GM12801 (cell line): ENCODE results near the gene ZNF841.

Experiments used
- TF ChIP-seq, protein P1 (sequence below): IDR thresholded peaks from one replicate; pipeline ENCODE4 v1.5.1; 2011; ENCODE audit warnings: control low read depth; ENCODE audit not compliant: insufficient read length; ENCODE audit errors: extremely low read depth

ZNF841 gene

DNA sequence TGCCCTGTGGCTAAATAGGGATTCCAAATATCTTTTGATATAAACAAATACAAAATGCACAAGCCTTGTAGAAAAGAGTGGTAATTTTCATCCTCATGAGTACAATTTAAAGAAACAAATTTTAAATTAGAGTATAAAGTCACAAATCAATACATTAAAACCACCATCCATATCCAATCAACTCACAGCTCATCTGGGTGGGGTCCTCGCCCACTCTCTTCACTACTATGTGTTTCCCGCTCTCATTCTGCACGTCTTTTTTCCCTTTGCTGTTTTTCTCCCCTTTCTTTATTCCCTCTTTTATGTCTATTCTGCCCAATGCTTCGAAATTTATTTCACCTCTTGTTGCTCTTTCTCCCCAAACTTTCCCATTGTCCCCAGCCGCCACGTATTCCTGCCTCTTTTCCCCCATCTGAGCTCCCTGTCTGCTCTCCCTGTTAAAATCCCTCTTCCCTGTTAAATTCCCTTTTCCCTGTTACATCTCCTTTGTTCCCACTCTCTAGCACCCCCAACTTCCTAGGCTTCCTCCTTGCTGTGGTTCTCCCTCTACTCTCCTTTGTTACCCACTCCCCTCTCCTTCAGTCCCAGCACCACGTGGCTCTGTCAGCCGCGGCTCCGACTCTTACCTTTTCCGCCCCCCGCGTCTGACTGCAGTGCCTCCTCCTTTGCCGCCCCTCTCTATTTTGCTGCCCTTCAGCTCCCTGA, 42.9 kb upstream of the ZNF841 start:
- TF ChIP-seq, protein P1, sequence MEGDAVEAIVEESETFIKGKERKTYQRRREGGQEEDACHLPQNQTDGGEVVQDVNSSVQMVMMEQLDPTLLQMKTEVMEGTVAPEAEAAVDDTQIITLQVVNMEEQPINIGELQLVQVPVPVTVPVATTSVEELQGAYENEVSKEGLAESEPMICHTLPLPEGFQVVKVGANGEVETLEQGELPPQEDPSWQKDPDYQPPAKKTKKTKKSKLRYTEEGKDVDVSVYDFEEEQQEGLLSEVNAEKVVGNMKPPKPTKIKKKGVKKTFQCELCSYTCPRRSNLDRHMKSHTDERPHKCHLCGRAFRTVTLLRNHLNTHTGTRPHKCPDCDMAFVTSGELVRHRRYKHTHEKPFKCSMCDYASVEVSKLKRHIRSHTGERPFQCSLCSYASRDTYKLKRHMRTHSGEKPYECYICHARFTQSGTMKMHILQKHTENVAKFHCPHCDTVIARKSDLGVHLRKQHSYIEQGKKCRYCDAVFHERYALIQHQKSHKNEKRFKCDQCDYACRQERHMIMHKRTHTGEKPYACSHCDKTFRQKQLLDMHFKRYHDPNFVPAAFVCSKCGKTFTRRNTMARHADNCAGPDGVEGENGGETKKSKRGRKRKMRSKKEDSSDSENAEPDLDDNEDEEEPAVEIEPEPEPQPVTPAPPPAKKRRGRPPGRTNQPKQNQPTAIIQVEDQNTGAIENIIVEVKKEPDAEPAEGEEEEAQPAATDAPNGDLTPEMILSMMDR = no peak

DNA sequence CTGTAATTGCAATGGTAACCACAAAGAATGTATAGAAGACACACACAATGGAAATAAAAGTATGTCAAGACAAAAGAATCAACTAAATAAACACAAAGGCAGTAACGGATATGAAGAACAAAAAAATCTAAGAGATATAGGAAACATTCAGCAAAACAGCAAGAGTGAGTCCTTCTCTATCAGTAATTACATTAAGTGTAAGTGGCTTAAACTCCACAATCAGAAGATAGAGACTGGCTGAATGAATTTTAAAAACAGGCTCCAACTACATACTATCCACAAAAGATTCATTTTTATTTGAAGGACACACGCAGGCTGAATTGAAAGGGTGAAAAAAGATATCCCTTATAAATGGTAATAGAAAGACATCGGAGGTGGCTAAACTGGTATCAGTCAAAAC, 24.7 kb upstream of the ZNF841 start:
- TF ChIP-seq, protein P1 = no peak

DNA sequence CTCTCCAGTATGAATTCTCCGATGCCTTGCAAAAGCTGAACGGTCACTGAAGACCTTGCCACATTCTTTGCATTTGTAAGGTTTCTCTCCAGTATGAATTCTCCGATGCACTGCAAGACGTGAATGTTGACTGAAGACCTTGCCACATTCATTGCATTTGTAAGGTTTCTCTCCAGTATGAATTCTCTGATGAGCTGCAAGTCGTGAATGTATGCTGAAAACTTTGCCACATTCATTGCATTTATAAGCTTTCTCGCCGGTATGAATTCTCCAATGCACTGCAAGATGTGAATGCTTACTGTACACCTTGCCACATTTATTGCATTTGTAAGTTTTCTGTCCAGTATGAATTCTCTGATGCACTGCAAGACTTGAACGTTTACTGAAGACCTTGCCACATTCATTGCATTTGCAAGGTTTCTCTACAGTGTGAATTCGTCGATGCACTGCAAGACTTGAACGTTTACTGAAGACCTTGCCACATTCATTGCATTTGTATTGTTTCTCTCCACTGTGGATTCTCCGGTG, 20.0 kb upstream of the ZNF841 start:
- TF ChIP-seq, protein P1 = no peak

DNA sequence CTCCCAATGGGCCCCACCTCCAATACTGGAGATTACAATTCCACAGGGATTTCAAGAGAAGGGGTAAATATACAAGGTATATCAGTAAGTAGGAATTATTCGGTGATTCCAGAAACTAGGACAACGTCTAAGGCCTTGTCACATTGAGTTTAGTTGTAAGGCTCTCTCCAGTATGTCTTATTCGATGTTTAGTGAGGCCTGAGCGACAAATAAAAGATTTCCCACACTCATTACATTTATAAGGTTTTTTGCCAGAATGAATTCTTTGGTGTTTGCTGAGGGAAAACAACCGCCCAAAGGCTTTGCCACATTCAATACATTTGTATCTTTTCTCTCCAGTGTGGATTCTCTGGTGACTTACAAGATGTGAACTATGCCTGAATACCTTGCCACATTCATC, 19.1 kb upstream of the ZNF841 start:
- TF ChIP-seq, protein P1 = no peak

DNA sequence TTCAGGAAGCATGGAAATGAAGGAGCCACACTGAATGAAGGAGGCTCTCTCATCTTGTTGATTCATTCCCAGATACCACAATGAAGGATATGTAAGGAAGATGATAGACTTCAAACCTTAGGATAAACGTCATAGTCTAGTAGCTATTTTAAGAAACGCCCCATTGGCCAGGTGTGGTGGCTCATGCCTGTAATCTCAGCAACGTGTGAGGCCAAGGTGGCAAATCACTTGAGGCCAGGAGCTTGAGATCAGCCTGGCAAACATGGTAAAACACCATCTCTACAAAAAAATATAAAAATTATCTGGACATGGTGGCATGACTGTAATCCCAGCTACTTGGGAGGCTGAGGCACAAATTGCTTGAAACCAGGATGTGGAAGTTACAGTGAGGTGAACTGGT, 17.1 kb upstream of the ZNF841 start:
- TF ChIP-seq, protein P1 = no peak

DNA sequence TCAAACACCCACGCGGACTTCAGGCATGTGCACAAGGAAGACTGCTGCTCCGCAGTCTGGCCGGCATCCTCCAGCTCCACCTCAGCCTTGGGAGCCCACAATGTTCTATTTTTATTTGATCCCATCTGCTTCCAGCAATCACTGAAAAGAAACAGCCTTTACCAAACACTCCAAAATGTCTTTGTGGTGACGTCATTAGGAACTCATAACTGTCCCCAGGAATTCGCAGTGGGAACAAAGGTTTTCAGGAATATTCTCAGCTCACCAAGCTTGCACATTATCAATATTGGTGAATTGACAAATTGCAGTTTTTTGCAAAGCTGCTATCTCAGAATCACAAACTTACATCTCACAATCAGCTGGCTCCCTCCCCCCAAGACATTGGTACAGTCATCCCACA, 15.2 kb upstream of the ZNF841 start:
- TF ChIP-seq, protein P1 = no peak

DNA sequence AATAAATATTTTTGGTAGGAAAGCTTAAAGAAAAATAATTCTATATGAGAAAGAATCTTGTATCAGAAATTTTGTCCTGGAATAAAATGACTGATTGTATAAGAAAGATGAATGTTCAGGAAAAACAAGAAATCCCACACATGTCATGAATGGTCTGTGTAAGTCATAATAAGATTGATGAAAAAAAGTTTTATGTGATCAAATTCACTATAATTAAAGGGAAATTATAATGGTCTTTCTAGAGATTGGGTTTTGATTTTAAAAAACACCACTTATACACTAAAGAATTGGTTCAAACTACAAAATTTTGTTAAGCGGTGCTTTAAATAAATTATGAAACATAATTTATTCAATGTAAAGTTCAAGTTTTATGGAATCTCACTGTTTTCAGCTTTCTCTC, 7.2 kb upstream of the ZNF841 start:
- TF ChIP-seq, protein P1 = no peak
